Measurements from ENCODE around the gene C19orf81.
"Not testable (repeated sequence)": the region's sequence is repeated elsewhere in the genome, so short reads cannot be mapped to it uniquely, and the experiment has no call there.

C19orf81 gene

GRCh38 chr19:50649433-50650391 is at the start of gene C19orf81:
TSS of gene C19orf81 (plus strand) at chr19:50649445. CDS start at chr19:50649445, 0 bp downstream.
- Mint-ChIP-seq H3K27ac (no peak within 1 kb of the TSS), H3K4me3 (no peak within 1 kb of the TSS), H3K9me3 (peaks cover 10% of the 10 kb centered on the region), H3K36me3 (peaks cover 5% of the 10 kb centered on the region), H3K4me1 (no peaks in the 10 kb centered on the region), H3K27me3 (peaks cover 21% of the 10 kb centered on the region)
- ATAC-seq (ENCODE audit: low read depth) (no peak), DNase-seq (ENCODE audit: low spot score in 2 of 2) (no peak)

DNA sequence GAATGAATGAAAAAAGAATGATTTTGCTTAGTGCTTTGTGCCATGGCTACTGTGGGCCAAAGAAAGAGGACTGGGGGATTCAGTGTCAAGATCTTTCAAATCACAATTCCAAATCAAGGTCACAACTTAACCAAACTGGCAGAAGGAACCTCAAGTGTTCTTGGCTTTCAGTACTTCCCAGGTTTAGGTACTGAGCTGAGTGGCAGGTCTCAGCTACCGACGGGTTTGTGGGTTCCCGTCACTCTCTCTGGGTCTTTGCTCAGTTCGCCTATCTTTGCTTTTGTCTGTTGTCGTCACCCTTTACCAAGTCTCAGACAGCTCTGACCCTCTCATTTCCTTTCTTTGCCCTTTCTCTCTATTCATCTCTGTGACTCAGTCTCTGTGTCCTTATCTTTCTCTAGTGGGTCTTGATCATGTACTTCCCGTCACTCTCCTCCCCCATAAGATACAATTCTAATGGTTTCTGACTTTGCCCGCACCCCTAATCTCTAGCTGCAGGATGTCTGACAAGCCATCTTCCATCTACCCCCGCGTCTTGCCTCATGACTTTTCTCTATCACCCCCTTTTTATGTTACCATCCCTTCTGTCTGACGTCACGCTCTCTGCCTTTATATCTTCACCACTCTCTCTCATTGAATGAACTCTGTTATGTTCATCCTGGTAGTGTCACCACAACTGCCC is 47.7 kb upstream of the C19orf81 start:
- H3K36me3 Mint-ChIP-seq, result peaks cover 3% of the 10 kb centered on the region
- DNase-seq (ENCODE audit: low spot score in 2 of 2), result no peak
- H3K9me3 Mint-ChIP-seq, result peaks cover 2% of the 10 kb centered on the region
- H3K4me1 Mint-ChIP-seq, result no peaks in the 10 kb centered on the region
- no peak overlapping the region for H3K27ac Mint-ChIP-seq
- ATAC-seq (ENCODE audit: low read depth), result no peak
- no peak overlapping the region for H3K4me3 Mint-ChIP-seq
- H3K27me3 Mint-ChIP-seq, result peaks cover 17% of the 10 kb centered on the region

GRCh38 chr19:50602089-50602422 is 47.2 kb upstream of the C19orf81 start:
- peaks cover 17% of the 10 kb centered on the region for H3K27me3 Mint-ChIP-seq
- no peak for ATAC-seq (ENCODE audit: low read depth)
- H3K36me3 Mint-ChIP-seq, result peaks cover 3% of the 10 kb centered on the region
- H3K4me1 Mint-ChIP-seq, result no peaks in the 10 kb centered on the region
- H3K27ac Mint-ChIP-seq, result no peak overlapping the region
- no peak for DNase-seq (ENCODE audit: low spot score in 2 of 2)
- H3K9me3 Mint-ChIP-seq, result peaks cover 2% of the 10 kb centered on the region
- H3K4me3 Mint-ChIP-seq, result no peak overlapping the region

DNA sequence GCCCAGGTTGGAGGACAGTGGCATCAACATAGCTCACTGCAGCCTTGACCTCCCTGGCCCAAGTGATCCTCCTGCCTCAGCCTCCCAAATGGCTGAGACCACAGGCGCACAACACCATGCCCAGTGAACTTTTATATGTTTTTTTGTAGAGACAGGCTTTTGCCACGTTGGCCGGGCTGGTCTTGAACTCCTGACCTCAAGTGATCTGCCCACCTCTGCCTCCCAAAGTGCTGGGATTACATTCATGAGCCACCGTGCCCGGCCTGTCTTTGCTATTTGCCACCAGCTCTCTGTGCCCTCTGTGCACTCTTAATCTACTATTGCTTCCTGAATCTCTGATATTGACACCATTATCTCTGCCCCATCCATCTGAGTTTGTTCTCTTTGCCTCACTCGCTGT is 46.7 kb upstream of the C19orf81 start:
- no peak overlapping the region for H3K4me3 Mint-ChIP-seq
- H3K27ac Mint-ChIP-seq, result no peak overlapping the region
- ATAC-seq (ENCODE audit: low read depth) (no peak), DNase-seq (ENCODE audit: low spot score in 2 of 2) (no peak)
- H3K9me3 Mint-ChIP-seq, result peaks cover 6% of the 10 kb centered on the region
- H3K36me3 Mint-ChIP-seq, result peaks cover 3% of the 10 kb centered on the region
- H3K4me1 Mint-ChIP-seq, result peaks cover 3% of the 10 kb centered on the region
- H3K27me3 Mint-ChIP-seq, result peaks cover 21% of the 10 kb centered on the region

DNA sequence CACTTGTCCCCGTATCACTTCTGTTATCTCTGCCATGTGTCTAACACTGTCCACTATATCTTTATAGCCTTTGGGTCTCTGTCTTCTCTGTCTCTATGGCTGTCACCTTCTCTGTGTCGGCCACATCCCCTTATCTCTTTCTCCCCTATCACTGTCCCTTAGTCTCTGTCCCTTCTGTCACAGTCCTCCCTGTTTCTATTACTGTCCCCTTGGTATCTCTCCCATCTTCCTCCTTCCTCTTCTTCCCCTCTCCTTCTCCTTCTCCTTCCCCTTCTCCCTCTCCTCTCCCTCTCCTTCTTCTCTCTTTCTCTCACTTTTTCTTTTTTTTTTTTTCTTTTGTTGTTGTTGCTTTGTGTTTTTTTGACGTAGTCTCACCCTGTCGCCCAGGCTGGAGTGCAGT is 46.3 kb upstream of the C19orf81 start:
- peaks cover 8% of the 10 kb centered on the region for H3K9me3 Mint-ChIP-seq
- no peak overlapping the region for H3K27ac Mint-ChIP-seq
- no peak for DNase-seq (ENCODE audit: low spot score in 2 of 2)
- H3K27me3 Mint-ChIP-seq, result peaks cover 23% of the 10 kb centered on the region
- no peak for ATAC-seq (ENCODE audit: low read depth)
- peaks cover 3% of the 10 kb centered on the region for H3K36me3 Mint-ChIP-seq
- H3K4me1 Mint-ChIP-seq, result peaks cover 3% of the 10 kb centered on the region
- no peak overlapping the region for H3K4me3 Mint-ChIP-seq

GRCh38 chr19:50604264-50605073 is 44.8 kb upstream of the C19orf81 start:
- not testable (repeated sequence) for H3K4me3 Mint-ChIP-seq; DNase-seq (ENCODE audit: low spot score in 2 of 2); H3K27ac Mint-ChIP-seq; ATAC-seq (ENCODE audit: low read depth); H3K36me3 Mint-ChIP-seq; H3K4me1 Mint-ChIP-seq
- Mint-ChIP-seq H3K9me3 (peaks cover 12% of the 10 kb centered on the region), H3K27me3 (peaks cover 23% of the 10 kb centered on the region)

GRCh38 chr19:50606059-50606836 is 43.0 kb upstream of the C19orf81 start:
- not testable (repeated sequence) for H3K4me3 Mint-ChIP-seq; ATAC-seq (ENCODE audit: low read depth); H3K27ac Mint-ChIP-seq; DNase-seq (ENCODE audit: low spot score in 2 of 2); H3K4me1 Mint-ChIP-seq; H3K36me3 Mint-ChIP-seq
- H3K27me3 Mint-ChIP-seq, result peaks cover 23% of the 10 kb centered on the region
- H3K9me3 Mint-ChIP-seq, result peaks cover 12% of the 10 kb centered on the region

- Mint-ChIP-seq H3K36me3 (peaks cover 7% of the 10 kb centered on the region), H3K4me3 (no peak overlapping the region), H3K27me3 (peaks cover 16% of the 10 kb centered on the region), H3K4me1 (peaks cover 8% of the 10 kb centered on the region), H3K27ac (no peak overlapping the region), H3K9me3 (peaks cover 12% of the 10 kb centered on the region)
- ATAC-seq (ENCODE audit: low read depth) (no peak), DNase-seq (ENCODE audit: low spot score in 2 of 2) (no peak)
These were observed 41.9 kb upstream of the C19orf81 start for GRCh38 chr19:50607388-50607787.

- Mint-ChIP-seq H3K27me3 (peaks cover 12% of the 10 kb centered on the region), H3K4me1 (peaks cover 8% of the 10 kb centered on the region), H3K27ac (no peak overlapping the region), H3K9me3 (peaks cover 12% of the 10 kb centered on the region), H3K4me3 (no peak overlapping the region), H3K36me3 (peaks cover 5% of the 10 kb centered on the region)
- ATAC-seq (ENCODE audit: low read depth), result peak; percentile 80
- peak; percentile 33 to 48 for DNase-seq (ENCODE audit: low spot score in 2 of 2)
These were observed 41.1 kb upstream of the C19orf81 start for GRCh38 chr19:50607874-50608785.

DNA sequence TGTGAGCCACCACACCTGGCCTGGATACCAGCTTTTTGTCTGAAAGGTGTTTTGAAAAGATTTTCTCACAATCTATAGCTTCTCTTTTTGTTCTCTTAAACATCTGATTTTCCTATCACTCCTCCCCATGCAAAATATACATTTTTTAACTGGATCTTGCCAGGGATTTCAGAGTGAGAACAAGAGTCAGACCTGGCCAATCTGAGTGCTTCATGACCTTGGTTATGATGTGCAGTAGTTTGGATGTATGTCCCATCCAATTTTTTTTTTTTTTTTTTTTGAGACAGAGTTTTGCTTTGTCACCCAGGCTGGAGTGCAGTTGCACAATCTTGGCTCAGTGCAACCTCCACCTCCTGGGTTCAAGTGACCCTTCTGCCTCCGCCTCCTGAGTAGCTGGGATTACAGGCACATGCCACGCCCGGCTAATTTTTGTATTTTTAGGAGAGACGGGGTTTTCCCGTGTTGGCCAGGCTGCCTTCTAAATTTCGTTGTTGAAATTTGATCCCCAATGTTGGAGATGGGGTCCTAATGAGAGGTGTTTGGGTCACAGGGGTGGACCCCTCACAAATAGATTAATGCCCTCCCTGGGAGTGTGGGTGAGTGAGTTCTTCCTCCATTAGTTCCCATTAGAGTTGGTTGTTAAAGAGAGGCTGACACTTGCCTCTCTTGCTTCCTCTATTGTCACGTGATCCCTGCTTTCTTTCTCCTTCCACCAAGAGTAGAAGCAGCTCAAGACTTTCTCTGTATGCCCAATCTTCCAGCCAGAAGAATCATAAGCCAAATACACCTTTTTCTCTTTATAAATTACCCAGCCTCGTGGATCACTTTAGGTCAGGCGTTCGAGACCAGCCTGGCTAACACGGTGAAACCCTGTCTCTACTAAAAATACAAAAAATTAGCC is 36.5 kb upstream of the C19orf81 start:
- H3K9me3 Mint-ChIP-seq; H3K4me3 Mint-ChIP-seq; H3K36me3 Mint-ChIP-seq; DNase-seq (ENCODE audit: low spot score in 2 of 2); H3K27me3 Mint-ChIP-seq; H3K27ac Mint-ChIP-seq; H3K4me1 Mint-ChIP-seq; ATAC-seq (ENCODE audit: low read depth): not testable (repeated sequence)

DNA sequence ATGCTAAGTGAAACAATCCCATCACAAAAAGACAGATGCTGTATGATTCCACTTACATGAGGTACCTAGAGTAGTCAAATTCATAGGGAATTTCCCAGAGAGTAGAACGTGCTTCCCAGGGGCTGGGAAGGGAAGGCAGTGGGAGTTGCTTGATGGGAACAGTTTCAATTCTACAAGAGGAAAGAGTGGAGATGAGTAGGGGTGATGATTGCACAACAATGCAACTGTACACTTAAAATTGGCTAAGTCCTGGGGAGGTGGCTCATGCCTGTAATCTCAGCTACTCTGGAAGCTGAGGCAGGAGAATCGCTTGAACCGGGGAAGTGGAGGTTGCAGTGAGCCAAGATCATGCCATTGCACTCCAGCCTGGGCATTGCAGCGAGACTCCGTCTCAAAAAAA is 30.9 kb upstream of the C19orf81 start:
- H3K9me3 Mint-ChIP-seq; H3K36me3 Mint-ChIP-seq; H3K27ac Mint-ChIP-seq; ATAC-seq (ENCODE audit: low read depth); H3K4me1 Mint-ChIP-seq; H3K27me3 Mint-ChIP-seq; H3K4me3 Mint-ChIP-seq; DNase-seq (ENCODE audit: low spot score in 2 of 2): not testable (repeated sequence)

DNA sequence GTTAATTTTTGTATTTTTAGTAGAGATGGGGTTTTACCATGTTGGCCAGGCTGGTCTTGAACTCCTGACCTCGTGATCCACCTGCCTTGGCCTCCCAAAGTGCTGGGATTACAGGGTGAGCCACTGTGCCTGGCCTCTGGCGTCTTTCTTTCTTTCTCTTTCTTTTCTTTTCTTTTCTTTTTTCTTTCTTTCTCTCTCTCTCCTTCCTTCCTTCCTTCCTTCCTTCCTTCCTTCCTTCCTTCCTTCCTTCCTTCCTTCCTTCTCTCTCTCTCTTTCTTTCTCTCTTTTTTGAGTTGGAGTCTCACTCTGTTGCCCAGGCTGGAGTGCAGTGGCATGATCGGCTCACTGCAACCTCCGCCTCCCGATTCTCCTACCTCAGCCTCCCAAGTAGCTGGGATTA is 30.1 kb upstream of the C19orf81 start:
- not testable (repeated sequence) for DNase-seq (ENCODE audit: low spot score in 2 of 2); H3K36me3 Mint-ChIP-seq; ATAC-seq (ENCODE audit: low read depth); H3K4me1 Mint-ChIP-seq; H3K9me3 Mint-ChIP-seq; H3K4me3 Mint-ChIP-seq; H3K27ac Mint-ChIP-seq; H3K27me3 Mint-ChIP-seq

All from memory B cell (primary cell).